Omental fat pad (tissue), 4 donors: ENCODE data around the gene BRINP1. TPM values are rescaled to one million over a fixed set of nuclear protein-coding genes. Genes with fewer than 3 reads are reported as not detected.

ENCODE experiments used
- ATAC-seq: fragments of 150-250 bp; one replicate; pipeline ENCODE4 v1.9.1; 2016; ENCODE audit warnings: mild to moderate bottlenecking, moderate library complexity; ENCODE audit not compliant: low FRiP score
- DNase-seq: peaks from one replicate; pipeline ENCODE4 v3.0.0-alpha.2; 2019; ENCODE audit warnings: low spot score
- total RNA-seq, 4 donors: library from RNA; depleted of rRNA; stranded (reverse); fragments of >200 nt; gene quantifications; one replicate each; pipeline ENCODE4 v1.1.0, GENCODE V29; 2016
- TF ChIP-seq, protein P1 (sequence below), 3 donors: fragments of 450-650 bp; IDR thresholded peaks; one replicate each; pipeline ENCODE4 v1.5.1; 2016 to 2017; ENCODE audit warnings: antibody characterized with exemption in 3 of 3, mild to moderate bottlenecking in 3 of 3, moderate library complexity in 2 of 3

BRINP1 gene
- total RNA-seq, 4 donors from 2014 or later: 0.24 to 0.37 TPM; not detected in 2

DNA sequence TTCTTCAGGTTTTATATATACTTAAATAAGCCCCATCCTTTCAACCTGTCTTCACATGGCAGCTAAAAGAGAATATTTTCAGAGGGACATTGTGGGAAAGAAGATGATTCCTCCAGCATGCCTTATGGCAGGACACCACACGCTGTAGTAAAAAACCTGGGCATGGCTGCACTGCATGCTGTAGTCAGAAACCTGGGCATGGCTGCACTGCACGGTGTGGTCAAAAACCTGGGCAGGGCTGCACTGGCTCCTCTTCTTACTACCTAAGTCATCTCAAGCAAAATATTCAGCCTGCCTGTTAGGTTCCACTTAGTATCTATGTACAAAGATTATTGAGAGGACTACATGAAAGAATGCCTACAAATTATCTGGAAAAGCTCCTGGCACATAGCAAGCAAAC lies 153.6 kb downstream of the BRINP1 start:
- TF ChIP-seq, protein P1, sequence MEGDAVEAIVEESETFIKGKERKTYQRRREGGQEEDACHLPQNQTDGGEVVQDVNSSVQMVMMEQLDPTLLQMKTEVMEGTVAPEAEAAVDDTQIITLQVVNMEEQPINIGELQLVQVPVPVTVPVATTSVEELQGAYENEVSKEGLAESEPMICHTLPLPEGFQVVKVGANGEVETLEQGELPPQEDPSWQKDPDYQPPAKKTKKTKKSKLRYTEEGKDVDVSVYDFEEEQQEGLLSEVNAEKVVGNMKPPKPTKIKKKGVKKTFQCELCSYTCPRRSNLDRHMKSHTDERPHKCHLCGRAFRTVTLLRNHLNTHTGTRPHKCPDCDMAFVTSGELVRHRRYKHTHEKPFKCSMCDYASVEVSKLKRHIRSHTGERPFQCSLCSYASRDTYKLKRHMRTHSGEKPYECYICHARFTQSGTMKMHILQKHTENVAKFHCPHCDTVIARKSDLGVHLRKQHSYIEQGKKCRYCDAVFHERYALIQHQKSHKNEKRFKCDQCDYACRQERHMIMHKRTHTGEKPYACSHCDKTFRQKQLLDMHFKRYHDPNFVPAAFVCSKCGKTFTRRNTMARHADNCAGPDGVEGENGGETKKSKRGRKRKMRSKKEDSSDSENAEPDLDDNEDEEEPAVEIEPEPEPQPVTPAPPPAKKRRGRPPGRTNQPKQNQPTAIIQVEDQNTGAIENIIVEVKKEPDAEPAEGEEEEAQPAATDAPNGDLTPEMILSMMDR (IDR thresholded peaks at IDR 0.05): no peak
- DNase-seq (no peak), ATAC-seq (no peak)

DNA sequence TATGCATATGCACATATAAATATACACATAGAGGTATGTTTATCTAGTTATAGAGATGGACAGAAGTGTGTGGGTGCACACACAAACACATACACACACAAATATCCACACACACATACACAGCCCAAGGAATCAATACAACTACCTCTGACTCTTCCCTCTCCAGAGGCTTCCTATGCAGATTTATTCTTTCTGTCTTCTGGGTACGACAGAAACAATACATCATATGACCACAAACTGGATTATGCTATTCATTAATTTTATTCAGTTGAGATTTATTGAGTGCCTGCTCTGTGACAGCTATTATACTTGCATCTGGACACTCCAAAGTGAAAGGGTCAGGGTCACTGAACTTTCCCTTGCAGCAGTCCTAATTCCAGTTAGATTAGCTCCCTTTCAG lies 155.8 kb downstream of the BRINP1 start:
- no peak for ATAC-seq
- no peak for DNase-seq

GRCh38 chr9:119197893-119198607 lies 171.2 kb downstream of the BRINP1 start:
- TF ChIP-seq, protein P1 (IDR thresholded peaks at IDR 0.05): no peak
- ATAC-seq: no peak
- no peak for DNase-seq

More for the DNA sequence above, 155.8 kb downstream of the BRINP1 start:
- TF ChIP-seq, protein P1 (IDR thresholded peaks at IDR 0.05): no peak

GRCh38 chr9:119195521-119195920 lies 173.7 kb downstream of the BRINP1 start:
- DNase-seq (no peak), ATAC-seq (no peak)
- TF ChIP-seq, protein P1 (IDR thresholded peaks at IDR 0.05): no peak

GRCh38 chr9:119185298-119185697 lies 183.9 kb downstream of the BRINP1 start:
- TF ChIP-seq, protein P1 (IDR thresholded peaks at IDR 0.05): no peak
- no peak for DNase-seq
- ATAC-seq: no peak

DNA sequence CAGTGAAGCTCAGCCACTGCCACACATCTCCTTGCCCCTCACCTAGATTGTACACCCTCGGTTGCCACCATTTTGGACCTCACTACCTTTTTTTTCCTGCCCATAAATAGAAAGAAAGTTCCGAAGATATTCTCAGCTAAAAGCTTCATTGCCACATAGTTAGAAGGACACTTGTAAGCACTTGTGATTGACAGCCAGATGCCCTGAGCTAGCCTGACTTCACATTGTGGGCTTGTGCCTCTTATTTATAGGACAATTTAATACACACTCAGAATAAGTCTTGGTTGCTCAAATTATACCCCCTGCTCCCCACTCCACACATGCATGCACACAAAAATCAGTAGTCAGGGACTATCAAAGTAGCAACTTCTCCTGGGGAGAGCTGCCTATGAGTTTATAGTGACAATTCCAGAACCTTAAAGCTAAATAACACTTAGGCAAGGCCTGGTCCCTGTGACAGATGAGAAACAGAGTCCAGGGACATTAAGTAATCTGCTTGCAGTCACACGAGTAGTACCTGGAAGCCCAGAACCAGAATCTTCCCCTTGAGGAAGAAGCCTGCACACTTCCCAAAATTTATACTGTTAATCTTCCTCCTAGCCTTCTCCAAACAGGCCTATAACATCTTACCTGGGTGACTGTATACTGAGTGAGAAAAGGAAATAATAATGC lies 184.8 kb downstream of the BRINP1 start:
- DNase-seq (no peak), ATAC-seq (no peak)
- TF ChIP-seq, protein P1 (IDR thresholded peaks at IDR 0.05): no peak

- DNase-seq (no peak), ATAC-seq (no peak)
- TF ChIP-seq, protein P1 (IDR thresholded peaks at IDR 0.05): no peak
Measured at GRCh38 chr9:119181561-119181960, 187.7 kb downstream of the BRINP1 start.
